ENCODE results near the gene ADAMTS8.
A peak's percentile ranks its signal among the peaks of the same experiment; 100 is the strongest.

ADAMTS8 gene

GRCh38 chr11:130462931-130463330 lies 34.5 kb upstream of the ADAMTS8 start:
- DNase-seq (ENCODE audit: low spot score): no peak

- DNase-seq (ENCODE audit: low spot score): no peak
These were observed 33.9 kb upstream of the ADAMTS8 start for GRCh38 chr11:130462101-130462885.

- DNase-seq (ENCODE audit: low spot score): no peak
These were observed 31.1 kb upstream of the ADAMTS8 start for GRCh38 chr11:130459521-130459920.

GRCh38 chr11:130458410-130458729 lies 30.0 kb upstream of the ADAMTS8 start:
- DNase-seq (ENCODE audit: low spot score): peak; percentile 21

GRCh38 chr11:130457623-130458409 lies 29.4 kb upstream of the ADAMTS8 start:
- DNase-seq (ENCODE audit: low spot score): no peak

GRCh38 chr11:130456286-130456685 lies 27.9 kb upstream of the ADAMTS8 start:
- DNase-seq (ENCODE audit: low spot score): no peak

GRCh38 chr11:130455483-130456127 lies 27.2 kb upstream of the ADAMTS8 start:
- DNase-seq (ENCODE audit: low spot score): no peak

- DNase-seq (ENCODE audit: low spot score): peak; percentile 23
These were observed 26.3 kb upstream of the ADAMTS8 start for GRCh38 chr11:130454491-130455252.

GRCh38 chr11:130452940-130453339 lies 24.5 kb upstream of the ADAMTS8 start:
- no peak for DNase-seq (ENCODE audit: low spot score)

- DNase-seq (ENCODE audit: low spot score): no peak
These were observed 23.8 kb upstream of the ADAMTS8 start for GRCh38 chr11:130452176-130452575.

GRCh38 chr11:130451231-130452019 lies 23.0 kb upstream of the ADAMTS8 start:
- no peak for DNase-seq (ENCODE audit: low spot score)

- no peak for DNase-seq (ENCODE audit: low spot score)
These were observed 21.8 kb upstream of the ADAMTS8 start for GRCh38 chr11:130449996-130450769.

- DNase-seq (ENCODE audit: low spot score): no peak
These were observed 21.0 kb upstream of the ADAMTS8 start for GRCh38 chr11:130449310-130449990.

- no peak for DNase-seq (ENCODE audit: low spot score)
These were observed 20.3 kb upstream of the ADAMTS8 start, which contains the start of gene ADAMTS15 for GRCh38 chr11:130448416-130449309. ADAMTS15 (plus strand) TSS chr11:130448645; CDS start chr11:130448974, 329 bp downstream.

GRCh38 chr11:130448039-130448415 lies 19.6 kb upstream of the ADAMTS8 start:
- DNase-seq (ENCODE audit: low spot score): no peak

- DNase-seq (ENCODE audit: low spot score): no peak
These were observed 17.4 kb upstream of the ADAMTS8 start for GRCh38 chr11:130445788-130446187.

- no peak for DNase-seq (ENCODE audit: low spot score)
These were observed 14.3 kb upstream of the ADAMTS8 start for GRCh38 chr11:130442737-130443136.

GRCh38 chr11:130441719-130442118 lies 13.3 kb upstream of the ADAMTS8 start:
- no peak for DNase-seq (ENCODE audit: low spot score)

- no peak for DNase-seq (ENCODE audit: low spot score)
These were observed 11.5 kb upstream of the ADAMTS8 start for GRCh38 chr11:130439876-130440275.
